ES-I3 (cell line): ENCODE data around the gene ANKRD34A.

Experiments used
- H3K36me3 ChIP-seq: 2 replicates; pipeline ENCODE4 v1.6.1; 2013; ENCODE audit warnings: mild to moderate bottlenecking, low read length, control low read depth, moderate library complexity; ENCODE audit not compliant: insufficient read depth
- H3K4me1 ChIP-seq: 2 replicates; pipeline ENCODE4 v1.6.1; 2013; ENCODE audit warnings: mild to moderate bottlenecking, control low read depth, low read length; ENCODE audit not compliant: insufficient read depth
- H3K9ac ChIP-seq: 2 replicates; pipeline ENCODE4 v1.6.1; 2013; ENCODE audit warnings: low read depth, mild to moderate bottlenecking, low read length, moderate library complexity
- H3K9me3 ChIP-seq: 2 replicates; pipeline ENCODE4 v1.6.1; 2013; ENCODE audit warnings: mild to moderate bottlenecking, low read length, moderate library complexity; ENCODE audit not compliant: control insufficient read depth, insufficient read depth

ANKRD34A gene

DNA sequence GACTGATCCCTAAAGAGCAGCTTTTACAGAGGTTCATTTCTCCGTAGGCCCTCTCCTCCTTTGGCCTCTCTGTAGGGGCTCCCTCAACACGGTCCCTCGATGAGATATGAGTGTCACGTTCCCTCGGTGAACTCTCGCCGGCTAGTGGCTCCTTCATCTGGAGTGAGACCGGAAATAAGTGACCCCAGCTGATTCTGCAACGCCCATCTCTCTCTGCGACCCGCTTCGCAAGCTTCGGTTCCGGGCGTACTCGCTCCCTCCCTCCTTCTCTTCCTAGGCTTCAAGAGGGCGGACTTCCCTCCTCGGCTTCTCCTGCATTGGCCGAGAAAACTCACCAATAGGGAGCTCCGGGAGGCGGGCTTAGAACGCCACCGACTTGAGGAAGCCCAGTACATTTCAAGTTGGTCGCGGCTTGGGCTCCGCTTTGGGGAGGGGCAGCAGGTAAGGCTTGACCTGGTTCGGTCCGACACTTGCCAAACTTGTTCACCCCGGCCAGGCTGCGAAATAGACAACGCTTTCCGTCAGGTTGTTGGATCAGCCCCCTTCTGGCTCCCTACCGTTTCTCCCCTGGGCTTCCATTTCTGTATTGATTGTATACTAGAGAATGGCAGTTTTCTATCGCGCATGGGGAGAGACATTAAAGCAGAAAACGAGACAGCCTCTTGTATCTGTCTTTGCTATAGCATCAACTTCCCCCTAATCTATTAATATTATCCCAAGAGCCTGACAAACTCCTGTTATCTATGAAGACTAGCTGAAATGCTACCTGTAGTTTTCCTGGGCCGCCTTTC is at the start of gene ANKRD34A, which contains the start of gene POLR3GL:
Gene ANKRD34A, minus strand, starts transcription at position 248 of the 791 bp plus-strand sequence. CDS start 2,816 bp downstream, outside the sequence.
Gene POLR3GL, plus strand, starts transcription at position 363 of the 791 bp plus-strand sequence. CDS start 10,176 bp downstream, outside the sequence.
- Histone ChIP-seq H3K4me1 (peaks cover 6% of the 10 kb centered on the region; the same call in 1 of the 2 replicates), H3K9me3 (no peaks in the 10 kb centered on the region), H3K36me3 (no peaks in the 10 kb centered on the region), H3K9ac (peak within 1 kb of the TSS; percentile 68; the same call in 1 of the 2 replicates)

DNA sequence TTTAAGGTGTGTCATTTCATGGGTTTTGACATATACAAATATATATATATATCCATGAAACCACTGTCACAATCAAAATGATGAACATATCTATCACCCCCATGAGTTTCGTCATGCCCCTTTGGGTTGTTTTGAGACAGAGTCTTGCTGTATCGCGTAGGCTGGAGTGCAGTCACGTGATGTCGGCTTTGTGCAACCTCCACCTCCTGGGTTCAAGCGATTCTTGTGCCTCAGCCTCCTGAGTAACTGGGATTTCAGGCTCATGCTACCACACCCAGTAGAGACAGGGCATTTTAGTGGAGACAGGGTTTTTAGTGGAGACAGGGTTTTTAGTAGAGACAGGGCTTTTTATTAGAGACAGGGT is 49.2 kb upstream of the ANKRD34A start:
- H3K9me3 ChIP-seq = no peaks in the 10 kb centered on the region
- no peak overlapping the region for H3K9ac ChIP-seq
- H3K36me3 ChIP-seq = no peaks in the 10 kb centered on the region
- H3K4me1 ChIP-seq = no peaks in the 10 kb centered on the region

DNA sequence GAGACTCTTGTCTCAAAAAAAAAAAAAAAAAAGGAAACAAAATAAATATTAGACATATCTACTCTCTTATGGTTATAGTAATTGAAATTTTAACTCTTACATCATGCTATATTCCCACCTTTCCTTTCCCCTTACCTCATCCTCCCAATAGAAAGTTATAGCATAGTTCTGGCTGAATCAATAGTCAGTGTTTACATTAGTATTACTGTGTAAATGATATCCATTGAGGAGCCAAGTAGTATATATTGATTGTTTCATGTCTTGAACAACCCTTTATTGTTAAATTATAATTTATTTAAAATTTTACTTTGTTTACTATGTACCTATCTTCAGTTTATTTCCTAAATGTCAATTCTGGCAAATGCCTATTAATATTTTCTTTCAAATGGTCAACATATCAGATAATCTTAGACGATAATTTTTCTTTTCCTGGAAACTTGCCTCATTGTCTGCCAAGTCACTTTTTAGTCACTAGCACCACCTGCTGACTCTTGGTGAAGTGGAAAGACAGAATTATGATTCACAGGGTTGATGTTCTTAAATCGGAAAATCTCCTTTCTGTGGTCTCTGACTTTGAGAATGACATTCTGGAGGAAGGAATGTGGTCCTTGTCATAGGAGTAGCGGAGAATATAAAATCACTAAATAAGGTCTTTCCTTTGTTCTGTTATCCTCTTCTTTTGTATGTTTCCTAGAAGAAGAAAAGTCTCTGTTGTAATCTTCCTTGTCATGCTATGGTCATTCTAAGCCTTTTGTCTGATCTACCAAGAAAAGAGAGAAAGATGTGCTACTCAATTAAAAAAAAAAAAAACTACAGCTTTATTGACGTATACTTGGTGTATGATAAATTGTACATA is 48.6 kb upstream of the ANKRD34A start:
- Histone ChIP-seq H3K9me3 (no peaks in the 10 kb centered on the region), H3K9ac (no peak overlapping the region), H3K4me1 (no peaks in the 10 kb centered on the region), H3K36me3 (no peaks in the 10 kb centered on the region)

DNA sequence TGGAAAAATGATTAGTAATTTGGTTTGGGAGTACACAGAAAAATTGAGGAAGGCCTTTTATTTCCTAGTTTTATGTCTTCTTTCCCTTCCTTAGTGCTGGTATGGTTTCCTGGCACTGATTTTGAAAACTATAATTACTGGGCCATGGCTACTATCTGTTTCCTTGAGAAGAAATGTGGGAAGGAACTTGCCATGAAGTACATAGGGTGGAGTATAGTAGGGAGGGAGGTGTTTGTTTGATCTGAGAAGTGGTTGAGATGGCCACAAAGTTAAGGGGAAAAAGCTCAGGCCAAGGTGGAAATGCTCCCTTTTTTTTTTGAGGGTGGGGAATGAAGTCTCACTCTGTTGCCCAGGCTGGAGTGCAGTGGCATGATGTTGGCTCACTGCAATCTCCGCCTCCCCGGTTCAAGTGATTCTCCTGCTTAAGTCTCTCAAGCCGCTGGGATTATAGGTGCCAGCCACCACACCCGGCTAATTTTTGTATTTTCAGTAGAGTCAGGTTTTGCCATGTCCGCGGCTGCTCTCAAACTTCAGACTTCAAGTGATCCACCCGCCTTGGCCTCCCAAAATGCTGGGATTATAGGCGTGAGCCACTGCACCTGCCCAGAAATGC is 45.9 kb upstream of the ANKRD34A start:
- H3K36me3 ChIP-seq = no peaks in the 10 kb centered on the region
- no peak overlapping the region for H3K9ac ChIP-seq
- H3K4me1 ChIP-seq = no peaks in the 10 kb centered on the region
- no peaks in the 10 kb centered on the region for H3K9me3 ChIP-seq

- Histone ChIP-seq H3K9me3 (no peaks in the 10 kb centered on the region), H3K4me1 (no peaks in the 10 kb centered on the region), H3K36me3 (no peaks in the 10 kb centered on the region), H3K9ac (no peak overlapping the region)
Observed at GRCh38 chr1:146007489-146008133, 43.2 kb upstream of the ANKRD34A start.

DNA sequence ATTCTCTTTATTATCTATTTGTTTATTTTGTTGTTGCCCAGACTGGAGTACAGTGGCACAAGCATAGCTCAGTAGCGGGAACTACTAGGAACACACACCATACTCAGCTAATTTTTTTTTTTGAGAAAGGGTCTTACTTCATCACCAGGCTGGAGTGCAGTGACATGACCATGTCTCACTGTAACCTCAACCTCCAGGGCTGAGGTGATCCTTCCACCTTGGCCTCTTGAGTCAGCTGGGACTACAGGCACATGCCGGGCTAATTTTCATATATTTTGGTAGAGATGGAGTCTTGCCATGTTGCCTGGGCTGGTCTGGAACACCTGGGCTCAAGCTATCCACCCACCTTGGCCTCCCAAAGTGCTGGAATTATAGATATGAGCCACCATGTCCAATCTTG is 37.3 kb upstream of the ANKRD34A start:
- H3K36me3 ChIP-seq = no peaks in the 10 kb centered on the region
- no peak overlapping the region for H3K9ac ChIP-seq
- H3K9me3 ChIP-seq = no peaks in the 10 kb centered on the region
- H3K4me1 ChIP-seq = peaks cover 22% of the 10 kb centered on the region

- Histone ChIP-seq H3K36me3 (peaks cover 15% of the 10 kb centered on the region), H3K9ac (no peak overlapping the region), H3K4me1 (peaks cover 22% of the 10 kb centered on the region), H3K9me3 (no peaks in the 10 kb centered on the region)
Observed at GRCh38 chr1:145999321-146000024, 35.1 kb upstream of the ANKRD34A start.

- Histone ChIP-seq H3K4me1 (peaks cover 28% of the 10 kb centered on the region), H3K9me3 (no peaks in the 10 kb centered on the region), H3K9ac (peak overlapping the region; percentile 99; the same call in 1 of the 2 replicates), H3K36me3 (peaks cover 33% of the 10 kb centered on the region)
Observed at GRCh38 chr1:145997718-145998023, 33.3 kb upstream of the ANKRD34A start.

GRCh38 chr1:145997016-145997717 is 32.8 kb upstream of the ANKRD34A start:
- H3K36me3 ChIP-seq = peaks cover 38% of the 10 kb centered on the region
- H3K9me3 ChIP-seq = no peaks in the 10 kb centered on the region
- peak overlapping the region; percentile 99 for H3K9ac ChIP-seq
- H3K4me1 ChIP-seq = peaks cover 28% of the 10 kb centered on the region

DNA sequence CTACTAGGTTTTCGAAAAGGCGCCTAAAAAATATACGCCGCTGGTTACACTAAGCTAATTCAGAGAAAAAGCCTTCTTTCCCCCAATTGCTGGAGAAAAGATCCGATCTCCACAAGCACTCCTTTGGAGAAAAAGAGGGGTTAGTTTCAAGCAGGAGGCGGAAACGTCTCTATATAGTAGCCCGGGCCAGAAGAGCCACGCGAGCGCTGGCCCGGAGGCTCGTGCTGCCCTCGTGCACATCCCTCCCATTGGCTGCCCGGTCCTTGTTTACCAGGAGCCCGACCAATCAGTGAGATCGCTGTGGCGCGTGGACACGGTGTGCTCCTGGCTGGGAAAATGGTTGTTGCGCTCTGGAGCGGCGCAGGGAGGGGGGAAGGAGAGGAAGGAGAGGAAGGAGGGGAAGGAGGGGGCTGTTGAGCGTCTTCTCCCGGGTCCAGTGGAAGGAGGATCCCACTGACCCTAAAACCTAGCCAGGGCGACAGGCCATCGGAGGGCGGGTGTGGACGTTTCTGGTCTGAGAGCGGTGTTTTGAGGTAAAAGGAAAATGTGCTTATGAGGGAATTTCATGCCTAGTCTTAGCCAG is 32.1 kb upstream of the ANKRD34A start, which contains the start of gene TXNIP:
Gene TXNIP, minus strand, starts transcription at position 147 of the 583 bp plus-strand sequence. CDS start 313 bp downstream, outside the sequence.
- H3K36me3 ChIP-seq = peaks cover 40% of the 10 kb centered on the region
- H3K9ac ChIP-seq = peak within 1 kb of the TSS; percentile 99
- peaks cover 28% of the 10 kb centered on the region for H3K4me1 ChIP-seq
- no peaks in the 10 kb centered on the region for H3K9me3 ChIP-seq

DNA sequence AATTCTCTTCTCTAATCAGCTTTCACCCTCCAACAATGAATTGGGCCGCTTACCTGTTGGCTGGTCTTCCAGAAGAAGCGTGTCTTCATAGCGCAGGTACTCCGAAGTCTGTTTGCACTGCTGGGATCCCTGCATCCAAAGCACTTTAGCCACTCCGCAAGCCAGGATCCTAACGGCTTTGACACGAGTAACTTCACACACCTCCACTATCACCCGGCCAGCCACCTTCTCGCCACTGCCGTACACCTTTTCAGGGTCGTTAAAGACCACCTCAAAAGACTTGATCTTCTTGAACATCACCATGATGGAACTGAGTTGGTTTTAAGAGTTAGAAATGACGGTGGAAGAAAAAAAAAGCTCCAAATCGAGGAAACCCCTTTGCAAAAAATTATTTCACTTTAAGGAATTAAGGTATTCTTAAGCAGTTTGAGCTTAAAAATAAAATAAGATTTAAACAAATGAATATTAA is 31.6 kb upstream of the ANKRD34A start:
- Histone ChIP-seq H3K4me1 (peaks cover 28% of the 10 kb centered on the region), H3K9me3 (no peaks in the 10 kb centered on the region), H3K9ac (peak overlapping the region; percentile 99), H3K36me3 (peaks cover 40% of the 10 kb centered on the region)

DNA sequence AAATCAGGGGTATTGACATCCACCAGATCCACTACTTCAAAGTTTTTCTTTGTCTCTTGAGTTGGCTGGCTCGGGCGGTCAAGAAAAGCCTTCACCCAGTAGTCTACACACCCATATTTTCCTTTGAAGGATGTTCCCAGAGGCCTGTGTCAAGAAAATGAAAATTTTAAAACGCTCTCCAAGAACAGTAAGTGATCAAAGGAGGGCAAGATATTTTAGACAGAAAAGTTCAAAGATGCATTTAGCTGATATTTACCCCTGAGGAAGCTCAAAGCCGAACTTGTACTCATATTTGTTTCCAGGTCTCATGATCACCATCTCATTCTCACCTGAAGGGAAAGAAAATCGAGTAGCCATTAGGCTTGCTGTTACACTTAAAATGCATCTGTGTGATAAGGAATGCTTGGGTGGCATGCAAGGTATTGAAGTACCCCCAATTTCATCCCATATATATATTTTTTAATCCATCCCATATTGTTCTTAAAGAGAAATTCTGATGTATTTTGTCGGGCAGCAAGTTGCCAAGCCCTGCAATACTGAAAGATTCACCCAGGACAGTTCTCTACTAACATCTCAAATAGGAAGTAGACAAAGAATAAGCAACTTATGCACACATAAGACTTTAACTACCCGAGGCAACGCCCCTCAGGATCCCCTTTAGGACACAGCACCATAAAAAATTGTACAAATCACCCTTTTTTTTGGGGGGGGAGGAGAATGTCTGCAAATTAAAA is 30.9 kb upstream of the ANKRD34A start:
- Histone ChIP-seq H3K36me3 (peaks cover 40% of the 10 kb centered on the region), H3K9me3 (no peaks in the 10 kb centered on the region), H3K4me1 (peaks cover 32% of the 10 kb centered on the region), H3K9ac (peak overlapping the region; percentile 99)
